ENCODE results near the gene TMEM89.

TMEM89 gene

DNA sequence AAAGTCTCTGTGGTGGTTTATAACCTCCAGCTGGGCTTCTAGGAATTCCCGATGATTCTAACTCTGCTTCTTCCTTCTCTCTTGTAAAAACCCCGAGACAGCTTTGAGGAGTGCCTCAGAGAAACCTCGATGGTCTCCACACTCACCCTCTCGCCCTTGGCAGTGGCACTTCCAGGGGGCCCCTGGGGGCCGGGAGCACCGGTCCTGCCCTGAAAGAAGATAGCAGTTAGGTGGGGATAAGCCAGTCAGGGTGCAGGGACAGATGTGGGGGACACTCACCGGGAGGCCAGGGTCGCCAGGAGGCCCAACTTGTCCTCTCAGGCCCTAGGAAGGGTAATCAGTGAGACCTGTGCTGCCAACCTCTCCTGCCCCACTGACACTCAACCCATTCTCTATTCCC, 36.2 kb downstream of the TMEM89 start:
- DNase-seq: no peak

DNA sequence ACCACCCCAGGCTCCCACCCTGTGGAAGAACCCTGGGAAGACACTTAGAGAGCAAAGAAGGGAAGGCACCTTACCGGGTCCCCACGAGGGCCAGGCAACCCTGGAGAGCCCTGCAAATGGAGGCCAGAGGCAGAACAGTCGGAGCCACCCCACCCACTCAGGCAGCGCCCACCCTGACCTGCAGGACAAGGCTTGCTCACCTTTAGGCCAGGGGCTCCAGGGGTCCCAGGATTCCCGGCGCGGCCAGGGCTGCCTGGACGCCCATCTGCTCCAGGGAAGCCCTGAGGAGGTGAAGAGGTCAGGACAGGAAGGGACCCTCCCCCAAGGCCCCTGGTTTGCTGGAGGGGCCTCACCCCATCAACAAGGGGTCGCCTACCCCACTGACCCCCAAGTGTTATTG, 36.7 kb downstream of the TMEM89 start:
- DNase-seq: no peak

DNA sequence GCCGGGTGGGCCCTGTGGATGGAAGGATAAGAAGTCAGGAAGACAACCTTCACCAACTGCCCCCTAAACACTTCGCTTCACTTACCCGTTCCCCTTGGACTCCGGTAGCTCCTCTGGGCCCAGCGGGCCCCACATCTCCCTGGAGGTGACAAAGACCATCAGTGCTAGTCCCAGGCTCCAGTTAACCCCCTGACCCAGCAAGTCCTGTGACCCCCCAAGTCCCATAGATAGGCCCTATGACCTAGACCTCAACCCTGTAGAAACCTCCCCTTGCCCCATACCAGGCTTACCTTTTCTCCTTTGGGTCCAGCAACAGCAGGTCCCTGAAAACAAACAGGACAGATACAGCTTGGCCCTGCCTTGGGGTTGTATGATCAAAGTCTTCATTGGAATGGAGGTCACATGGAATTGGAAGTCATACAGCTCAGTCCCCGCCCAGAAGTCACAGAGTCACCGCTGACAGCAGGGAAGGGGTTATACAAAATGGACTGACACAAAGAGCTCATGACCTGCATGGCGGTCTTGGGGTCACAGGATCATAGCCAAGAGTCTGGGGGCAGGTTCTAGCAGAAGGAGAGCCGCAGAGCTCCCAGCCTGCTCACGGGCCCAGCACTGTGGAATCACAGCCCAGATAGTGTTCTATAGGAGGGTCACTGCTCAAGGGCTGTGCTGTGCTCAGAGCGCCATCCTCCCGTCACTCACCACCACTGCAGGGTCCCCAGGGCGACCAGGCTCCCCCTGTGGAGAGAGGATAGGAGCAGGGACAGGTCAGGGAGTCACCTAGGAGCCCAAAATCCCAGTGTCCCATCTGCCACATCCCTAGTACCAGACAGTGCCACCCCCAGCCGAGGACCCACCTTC, 39.7 kb downstream of the TMEM89 start:
- no peak for DNase-seq

DNA sequence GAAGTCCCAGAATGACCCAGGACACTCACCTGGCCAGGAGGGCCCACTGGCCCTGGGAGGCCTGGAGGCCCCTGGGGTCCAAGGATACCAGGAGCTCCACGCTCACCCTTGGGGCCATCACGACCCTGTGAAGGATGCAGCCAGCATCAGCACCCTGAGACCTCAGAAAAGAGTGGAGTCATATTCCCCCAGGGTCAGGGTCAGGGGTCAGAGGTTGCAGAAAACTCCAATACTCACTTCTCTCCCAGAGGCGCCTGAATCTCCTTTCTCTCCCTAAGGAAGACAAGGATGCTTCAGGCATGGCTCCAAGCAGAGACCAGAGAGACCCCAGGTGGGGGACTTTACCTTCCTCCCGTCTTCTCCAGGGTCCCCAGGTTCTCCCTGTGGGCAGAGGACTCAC, 44.9 kb downstream of the TMEM89 start:
- DNase-seq: no peak

DNA sequence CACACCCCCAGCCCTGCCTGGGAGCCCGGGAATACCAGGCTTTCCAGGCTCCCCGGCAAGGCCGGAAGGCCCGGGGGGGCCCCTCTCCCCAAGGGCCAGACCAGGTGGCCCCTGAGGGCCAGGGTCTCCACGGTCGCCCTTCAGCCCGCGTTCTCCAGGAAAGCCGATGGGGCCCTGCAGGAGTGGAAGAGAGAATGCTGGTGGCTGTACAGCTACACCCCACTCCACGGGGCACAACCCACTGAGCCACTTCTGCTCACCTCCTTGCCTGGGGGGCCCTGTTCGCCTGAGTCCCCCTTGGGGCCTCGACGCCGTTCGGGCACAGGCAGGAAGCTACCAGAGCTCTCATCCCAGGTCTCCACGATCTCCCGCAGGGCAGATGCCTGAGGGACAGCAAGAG, 46.2 kb downstream of the TMEM89 start:
- no peak for DNase-seq

DNA sequence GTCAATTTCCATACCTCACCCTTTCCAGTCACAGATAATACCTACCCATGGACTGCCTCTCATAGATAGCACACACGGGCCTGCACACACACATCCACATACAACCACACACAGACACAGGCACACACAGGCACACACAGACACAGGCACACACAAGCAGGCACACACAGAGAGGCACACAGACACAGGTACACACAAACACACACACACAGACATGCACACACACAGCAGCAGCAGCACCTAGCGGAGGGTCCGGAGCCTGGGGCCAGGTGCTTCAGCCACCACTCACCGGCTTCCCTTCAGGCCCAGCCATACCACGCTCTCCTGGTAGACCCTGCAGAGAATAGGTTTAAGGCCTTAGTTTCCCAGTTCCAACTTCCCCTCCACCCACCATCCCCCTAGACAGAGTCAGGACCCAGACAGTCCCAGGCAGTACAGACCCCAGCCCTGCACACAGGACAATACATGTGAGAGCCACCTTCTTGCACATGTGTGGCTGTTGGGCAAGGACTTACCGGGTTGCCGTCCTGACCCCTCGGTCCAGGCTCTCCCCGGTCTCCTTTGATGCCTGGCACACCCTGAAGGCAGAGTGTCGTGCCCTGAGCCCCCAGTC, 47.5 kb downstream of the TMEM89 start:
- DNase-seq: no peak

DNA sequence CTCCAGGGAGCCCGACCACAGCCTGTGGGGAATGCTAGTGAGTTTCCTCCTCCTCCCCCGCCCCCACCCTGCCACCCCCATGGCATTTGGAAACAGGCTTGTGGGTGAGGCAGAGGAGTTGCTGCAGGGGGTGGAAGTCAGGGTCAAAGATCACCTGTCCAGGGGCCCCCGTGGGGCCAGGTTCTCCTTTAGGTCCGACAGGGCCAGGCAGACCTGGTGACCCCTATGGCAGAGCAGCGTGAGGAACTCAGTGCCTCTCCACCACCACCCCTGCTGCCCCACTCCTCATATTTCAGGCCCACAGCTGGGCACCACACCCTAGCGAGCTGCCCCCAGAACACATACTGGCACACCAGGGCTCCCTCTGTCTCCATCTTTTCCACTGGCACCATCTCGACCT, 49.1 kb downstream of the TMEM89 start:
- DNase-seq: no peak

DNA sequence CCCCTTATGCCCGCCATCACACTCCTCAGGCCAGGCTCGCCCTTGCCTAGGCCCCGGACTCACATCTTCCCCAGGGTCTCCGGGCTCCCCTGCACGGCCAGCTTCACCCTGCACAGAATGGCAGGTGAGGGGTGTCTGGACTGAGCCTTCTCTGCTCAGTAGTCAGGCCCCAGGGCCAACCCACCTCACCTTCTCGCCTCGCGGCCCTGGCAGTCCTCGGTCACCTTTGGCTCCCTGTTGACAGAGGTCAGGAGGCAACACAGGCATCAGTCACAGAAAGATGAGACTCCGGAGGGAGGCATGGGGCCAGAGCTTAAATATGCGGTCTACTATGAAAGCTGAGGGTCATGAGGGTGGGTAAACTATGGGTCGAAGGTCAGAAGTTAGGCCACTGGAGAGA, 49.6 kb downstream of the TMEM89 start:
- no peak for DNase-seq

Measured in NCI-H510A treated with DMSO at 0.1 percent for 48 hours (cell line).